ENCODE results near the gene MUC6.

Gene MUC6

GRCh38 chr11:1062075-1062820 is 25.7 kb upstream of the MUC6 start:
- Mint-ChIP-seq H3K4me1 (peaks cover 13% of the 10 kb centered on the region), H3K4me3 (no peak overlapping the region), H3K9me3 (peaks cover 9% of the 10 kb centered on the region), H3K27me3 (peaks cover 9% of the 10 kb centered on the region), H3K27ac (no peak overlapping the region), H3K36me3 (ENCODE audit: low read depth) (no peaks in the 10 kb centered on the region)
- no peak for DNase-seq
- ATAC-seq: no peak

- Mint-ChIP-seq H3K4me1 (peaks cover 13% of the 10 kb centered on the region), H3K27me3 (peaks cover 8% of the 10 kb centered on the region), H3K9me3 (peaks cover 9% of the 10 kb centered on the region), H3K27ac (no peak overlapping the region), H3K36me3 (ENCODE audit: low read depth) (no peaks in the 10 kb centered on the region), H3K4me3 (no peak overlapping the region)
- no peak for DNase-seq
- no peak for ATAC-seq
Observed at GRCh38 chr11:1060852-1061616, 24.5 kb upstream of the MUC6 start.

GRCh38 chr11:1060410-1060809 is 23.9 kb upstream of the MUC6 start:
- H3K27ac Mint-ChIP-seq: no peak overlapping the region
- H3K27me3 Mint-ChIP-seq: peaks cover 6% of the 10 kb centered on the region
- no peaks in the 10 kb centered on the region for H3K36me3 Mint-ChIP-seq (ENCODE audit: low read depth)
- peaks cover 13% of the 10 kb centered on the region for H3K4me1 Mint-ChIP-seq
- H3K9me3 Mint-ChIP-seq: peaks cover 9% of the 10 kb centered on the region
- ATAC-seq: no peak
- no peak for DNase-seq
- no peak overlapping the region for H3K4me3 Mint-ChIP-seq

- Mint-ChIP-seq H3K27me3 (peaks cover 6% of the 10 kb centered on the region), H3K4me3 (no peak overlapping the region), H3K36me3 (ENCODE audit: low read depth) (no peaks in the 10 kb centered on the region), H3K4me1 (peaks cover 13% of the 10 kb centered on the region), H3K27ac (no peak overlapping the region), H3K9me3 (peaks cover 9% of the 10 kb centered on the region)
- DNase-seq (no peak), ATAC-seq (no peak)
Observed at GRCh38 chr11:1059759-1060158, 23.2 kb upstream of the MUC6 start.

- ATAC-seq: no peak
- H3K27me3 Mint-ChIP-seq: peaks cover 3% of the 10 kb centered on the region
- no peaks in the 10 kb centered on the region for H3K36me3 Mint-ChIP-seq (ENCODE audit: low read depth)
- peaks cover 1% of the 10 kb centered on the region for H3K4me1 Mint-ChIP-seq
- no peak for DNase-seq
- H3K27ac Mint-ChIP-seq: no peak overlapping the region
- no peak overlapping the region for H3K4me3 Mint-ChIP-seq
- H3K9me3 Mint-ChIP-seq: peaks cover 9% of the 10 kb centered on the region
Observed at GRCh38 chr11:1057806-1058205, 21.3 kb upstream of the MUC6 start.

GRCh38 chr11:1055990-1056771 is 19.7 kb upstream of the MUC6 start:
- no peak for DNase-seq
- H3K9me3 Mint-ChIP-seq: no peaks in the 10 kb centered on the region

GRCh38 chr11:1055109-1055703 is 18.7 kb upstream of the MUC6 start:
- no peaks in the 10 kb centered on the region for H3K9me3 Mint-ChIP-seq
- no peak overlapping the region for H3K4me3 Mint-ChIP-seq
- no peak for ATAC-seq
- H3K4me1 Mint-ChIP-seq: no peaks in the 10 kb centered on the region
- no peak overlapping the region for H3K27ac Mint-ChIP-seq
- H3K27me3 Mint-ChIP-seq: peaks cover 5% of the 10 kb centered on the region
- H3K36me3 Mint-ChIP-seq (ENCODE audit: low read depth): no peaks in the 10 kb centered on the region
- DNase-seq: no peak

More at GRCh38 chr11:1055990-1056771, 19.7 kb upstream of the MUC6 start:
- H3K27me3 Mint-ChIP-seq: peaks cover 3% of the 10 kb centered on the region
- ATAC-seq: no peak
- H3K4me3 Mint-ChIP-seq: no peak overlapping the region
- H3K36me3 Mint-ChIP-seq (ENCODE audit: low read depth): no peaks in the 10 kb centered on the region
- no peaks in the 10 kb centered on the region for H3K4me1 Mint-ChIP-seq
- H3K27ac Mint-ChIP-seq: no peak overlapping the region

- ATAC-seq (no peak), DNase-seq (no peak)
- peaks cover 5% of the 10 kb centered on the region for H3K27me3 Mint-ChIP-seq
- H3K27ac Mint-ChIP-seq: no peak overlapping the region
- no peaks in the 10 kb centered on the region for H3K36me3 Mint-ChIP-seq (ENCODE audit: low read depth)
- H3K9me3 Mint-ChIP-seq: no peaks in the 10 kb centered on the region
- no peaks in the 10 kb centered on the region for H3K4me1 Mint-ChIP-seq
- no peak overlapping the region for H3K4me3 Mint-ChIP-seq
Observed at GRCh38 chr11:1054143-1055108, 17.9 kb upstream of the MUC6 start.

- ATAC-seq (no peak), DNase-seq (no peak)
- H3K4me3 Mint-ChIP-seq: no peak overlapping the region
- H3K27ac Mint-ChIP-seq: no peak overlapping the region
- no peaks in the 10 kb centered on the region for H3K9me3 Mint-ChIP-seq
- H3K4me1 Mint-ChIP-seq: no peaks in the 10 kb centered on the region
- H3K27me3 Mint-ChIP-seq: peaks cover 10% of the 10 kb centered on the region
- H3K36me3 Mint-ChIP-seq (ENCODE audit: low read depth): no peaks in the 10 kb centered on the region
Observed at GRCh38 chr11:1053121-1053901, 16.8 kb upstream of the MUC6 start.

- H3K36me3 Mint-ChIP-seq (ENCODE audit: low read depth): no peaks in the 10 kb centered on the region
- peaks cover 10% of the 10 kb centered on the region for H3K27me3 Mint-ChIP-seq
- DNase-seq: no peak
- H3K9me3 Mint-ChIP-seq: no peaks in the 10 kb centered on the region
- H3K4me3 Mint-ChIP-seq: no peak overlapping the region
- no peak overlapping the region for H3K27ac Mint-ChIP-seq
- ATAC-seq: no peak
- H3K4me1 Mint-ChIP-seq: no peaks in the 10 kb centered on the region
Observed at GRCh38 chr11:1052133-1053011, 15.9 kb upstream of the MUC6 start.

GRCh38 chr11:1051356-1052132 is 15.0 kb upstream of the MUC6 start:
- Mint-ChIP-seq H3K27ac (no peak overlapping the region), H3K27me3 (peaks cover 13% of the 10 kb centered on the region), H3K36me3 (ENCODE audit: low read depth) (no peaks in the 10 kb centered on the region), H3K4me1 (no peaks in the 10 kb centered on the region), H3K4me3 (no peak overlapping the region), H3K9me3 (no peaks in the 10 kb centered on the region)
- ATAC-seq (no peak), DNase-seq (no peak)

Data from activated naive CD8-positive, alpha-beta T cell treated with anti-CD3 and anti-CD28 coated beads, Interleukin-2, amount 50 U/mL, for 24 hours (primary cell).